Thyroid gland (tissue), 4 donors: ENCODE measurements around the gene NXT1. TPM values are rescaled to one million over a fixed set of nuclear protein-coding genes. Genes with fewer than 3 reads are reported as not detected.

ENCODE experiments used
- DNase-seq, 2 donors: peaks; one replicate each; pipeline ENCODE4 v3.0.0-alpha.2; 2019
- H3K27ac ChIP-seq, 3 donors: fragments of 200-600 bp; sonication (generic); 1 replicate in 2 of 3; 2 replicates in 1 of 3; pipeline ENCODE4 v1.5.1; 2016 to 2019; ENCODE audit warnings: mild to moderate bottlenecking in 1 of 3, moderate library complexity in 1 of 3
- H3K27me3 ChIP-seq: fragments of 200-600 bp; sonication (generic); one replicate; pipeline ENCODE4 v1.5.1; 2019
- H3K36me3 ChIP-seq, 2 donors: fragments of 200-600 bp; sonication (generic); one replicate each; pipeline ENCODE4 v1.5.1; 2016 to 2019
- H3K4me1 ChIP-seq, 2 donors: fragments of 200-600 bp; sonication (generic); one replicate each; pipeline ENCODE4 v1.5.1; 2017 to 2019
- H3K4me3 ChIP-seq, 3 donors: fragments of 200-600 bp; sonication (generic); replicated peaks in 1 of 3; 1 replicate in 2 of 3; 2 replicates in 1 of 3; pipeline ENCODE4 v1.5.1; 2016; ENCODE audit warnings: mild to moderate bottlenecking in 1 of 3
- H3K9me3 ChIP-seq: fragments of 200-600 bp; sonication (generic); one replicate; pipeline ENCODE4 v1.5.1; 2017
- POLR2A ChIP-seq, 2 donors: fragments of 450-650 bp; IDR thresholded peaks; one replicate each; pipeline ENCODE4 v1.6.1; 2017; ENCODE audit warnings: antibody characterized with exemption in 2 of 2, mild to moderate bottlenecking in 2 of 2, moderate library complexity in 1 of 2
- WGBS, 2 donors: methylation state at CpG; one replicate each; pipeline ENCODE4 v1.1.5; 2017; 5-methylcytosine and 5-hydroxymethylcytosine counted together
- intact Hi-C: fragments of 100-400 bp; cut with DNase I; formaldehyde crosslinking; loops from one replicate; pipeline ENCODE4 v1.15.1; 2023
- total RNA-seq, 4 donors: library from RNA; depleted of rRNA; stranded (reverse); fragments of >200 nt; gene quantifications; one replicate each; pipeline ENCODE4 v1.2.3, GENCODE V29; 2016
- TF ChIP-seq, protein P1 (sequence below), 6 experiments: fragments of 200-600 bp in 3 of 6; fragments of 450-650 bp in 3 of 6; sonication (generic) in 3 of 6; IDR thresholded peaks; one replicate each; pipeline ENCODE4 v1.5.1; 2016 to 2019; ENCODE audit warnings: antibody characterized with exemption in 6 of 6, mild to moderate bottlenecking in 2 of 6, inconsistent platforms in 1 of 6, moderate library complexity in 1 of 6

The NXT1 gene
- total RNA-seq, 4 donors from 2014 or later = 27.2 to 50.8 (median 37.2) TPM

DNA sequence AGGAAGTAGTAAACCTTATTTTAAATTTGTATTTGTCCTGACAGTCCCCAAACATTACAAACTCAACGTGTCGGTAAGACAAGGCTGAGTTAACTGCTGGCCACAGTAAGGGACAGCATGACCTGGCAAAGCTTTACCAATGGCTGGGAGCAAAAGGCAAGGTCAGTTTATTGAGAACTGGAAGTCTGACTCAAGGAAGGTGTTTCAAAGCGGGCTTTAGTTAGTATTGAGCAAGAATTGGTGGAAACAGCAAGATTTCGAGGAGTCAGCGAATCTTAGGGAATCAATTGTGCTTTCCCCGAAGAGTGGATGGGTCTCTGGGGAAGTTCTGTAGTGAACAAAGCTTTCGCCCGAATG lies 10.5 kb downstream of the NXT1 start:
- no peaks in the 10 kb centered on the region for H3K9me3 ChIP-seq
- peak in 1 of 2 donors; percentile 13 for DNase-seq
- H3K36me3 ChIP-seq = peaks cover 11 to 16% of the 10 kb centered on the region in 2 donors
- WGBS, 2 donors = 2 to 3% methylated on average over 8 of the region's 8 CpGs
- peak overlapping the region; percentile 51 to 73 (median 73) for H3K4me3 ChIP-seq
- H3K27me3 ChIP-seq = no peaks in the 10 kb centered on the region
- peak overlapping the region; percentile 99 to 100 (median 99) for H3K27ac ChIP-seq
- intact Hi-C loops = loop anchor here (5.0 kb wide), 1 partner anchor 61 kb away; the partner anchor contains the start of gene NAPB
- H3K4me1 ChIP-seq = peaks cover 32 to 38% of the 10 kb centered on the region in 2 donors
- TF ChIP-seq POLR2A (IDR thresholded peaks at IDR 0.05) = no peak
- TF ChIP-seq, protein P1, sequence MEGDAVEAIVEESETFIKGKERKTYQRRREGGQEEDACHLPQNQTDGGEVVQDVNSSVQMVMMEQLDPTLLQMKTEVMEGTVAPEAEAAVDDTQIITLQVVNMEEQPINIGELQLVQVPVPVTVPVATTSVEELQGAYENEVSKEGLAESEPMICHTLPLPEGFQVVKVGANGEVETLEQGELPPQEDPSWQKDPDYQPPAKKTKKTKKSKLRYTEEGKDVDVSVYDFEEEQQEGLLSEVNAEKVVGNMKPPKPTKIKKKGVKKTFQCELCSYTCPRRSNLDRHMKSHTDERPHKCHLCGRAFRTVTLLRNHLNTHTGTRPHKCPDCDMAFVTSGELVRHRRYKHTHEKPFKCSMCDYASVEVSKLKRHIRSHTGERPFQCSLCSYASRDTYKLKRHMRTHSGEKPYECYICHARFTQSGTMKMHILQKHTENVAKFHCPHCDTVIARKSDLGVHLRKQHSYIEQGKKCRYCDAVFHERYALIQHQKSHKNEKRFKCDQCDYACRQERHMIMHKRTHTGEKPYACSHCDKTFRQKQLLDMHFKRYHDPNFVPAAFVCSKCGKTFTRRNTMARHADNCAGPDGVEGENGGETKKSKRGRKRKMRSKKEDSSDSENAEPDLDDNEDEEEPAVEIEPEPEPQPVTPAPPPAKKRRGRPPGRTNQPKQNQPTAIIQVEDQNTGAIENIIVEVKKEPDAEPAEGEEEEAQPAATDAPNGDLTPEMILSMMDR (IDR thresholded peaks at IDR 0.05) = no peak

DNA sequence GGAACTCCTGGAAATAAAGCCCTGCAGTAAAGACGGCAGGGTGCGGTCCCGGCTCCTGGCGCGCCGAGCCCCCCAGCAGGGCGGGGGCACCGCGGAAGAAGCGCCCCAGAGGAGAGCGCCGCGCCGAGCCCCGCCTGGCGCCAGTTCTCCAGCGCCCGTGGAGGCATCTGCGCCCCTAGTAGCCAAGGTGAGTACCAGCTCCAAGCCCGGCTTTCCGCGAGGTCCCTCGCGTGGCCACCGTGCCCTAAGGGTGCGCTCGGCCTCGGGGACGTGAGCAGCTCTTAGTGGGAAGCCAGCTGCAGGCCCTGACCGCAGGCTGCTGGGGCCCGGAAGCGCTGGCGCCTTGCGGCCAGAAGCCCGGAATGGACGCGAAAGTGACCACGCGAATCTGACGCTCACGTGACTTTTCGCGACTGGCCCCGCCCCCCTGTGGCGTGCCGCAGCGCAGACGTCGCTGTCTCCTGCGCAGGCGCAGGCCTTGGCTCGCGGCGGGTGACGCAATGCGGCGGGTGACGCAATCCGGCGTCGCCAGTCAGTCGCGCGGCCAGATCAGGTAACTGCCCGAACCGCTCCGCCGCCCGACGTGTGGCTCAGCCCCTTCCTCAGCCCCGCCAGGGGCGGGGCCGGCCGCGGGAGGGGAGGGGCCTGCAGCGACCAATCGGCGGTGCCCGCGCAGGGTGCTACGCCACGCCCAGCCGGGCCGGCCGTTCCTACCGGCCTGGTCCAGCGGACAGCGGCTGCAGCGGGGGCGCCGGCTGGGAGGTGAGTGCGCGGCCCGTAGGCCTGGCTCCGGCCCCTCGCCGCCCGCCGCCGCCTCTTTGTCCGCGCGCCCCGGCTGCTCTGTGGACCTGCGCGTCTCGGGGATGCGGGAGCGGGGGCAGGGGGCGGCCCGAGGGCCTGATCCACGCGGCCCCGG lies 11.1 kb downstream of the NXT1 start, which contains the start of gene GZF1:
TSS of gene GZF1 (plus strand) at position 707 of the 916 bp plus-strand sequence. CDS start 2,202 bp downstream, outside the sequence.
- Histone ChIP-seq H3K4me1 (peaks cover 39 to 40% of the 10 kb centered on the region in 2 donors), H3K9me3 (no peaks in the 10 kb centered on the region), H3K4me3 (peak within 1 kb of the TSS; percentile 51 to 91 (median 73)), H3K36me3 (peaks cover 11 to 16% of the 10 kb centered on the region in 2 donors), H3K27ac (peak within 1 kb of the TSS; percentile 99 to 100 (median 99)), H3K27me3 (no peaks in the 10 kb centered on the region)
- DNase-seq = peak; percentile 98 to 99
- 0 to 1% methylated on average over 17 to 28 of the region's 114 CpGs for WGBS, 2 donors
- TF ChIP-seq, protein P1 (IDR thresholded peaks at IDR 0.05) = peak in 3 of 6 experiments; percentile 11 to 50 (median 13)
- peak; percentile 93 to 98 for TF ChIP-seq POLR2A (IDR thresholded peaks at IDR 0.05)
- intact Hi-C loops = loop anchor here (5.0 kb wide), 1 partner anchor 61 kb away; the partner anchor contains the start of gene NAPB

DNA sequence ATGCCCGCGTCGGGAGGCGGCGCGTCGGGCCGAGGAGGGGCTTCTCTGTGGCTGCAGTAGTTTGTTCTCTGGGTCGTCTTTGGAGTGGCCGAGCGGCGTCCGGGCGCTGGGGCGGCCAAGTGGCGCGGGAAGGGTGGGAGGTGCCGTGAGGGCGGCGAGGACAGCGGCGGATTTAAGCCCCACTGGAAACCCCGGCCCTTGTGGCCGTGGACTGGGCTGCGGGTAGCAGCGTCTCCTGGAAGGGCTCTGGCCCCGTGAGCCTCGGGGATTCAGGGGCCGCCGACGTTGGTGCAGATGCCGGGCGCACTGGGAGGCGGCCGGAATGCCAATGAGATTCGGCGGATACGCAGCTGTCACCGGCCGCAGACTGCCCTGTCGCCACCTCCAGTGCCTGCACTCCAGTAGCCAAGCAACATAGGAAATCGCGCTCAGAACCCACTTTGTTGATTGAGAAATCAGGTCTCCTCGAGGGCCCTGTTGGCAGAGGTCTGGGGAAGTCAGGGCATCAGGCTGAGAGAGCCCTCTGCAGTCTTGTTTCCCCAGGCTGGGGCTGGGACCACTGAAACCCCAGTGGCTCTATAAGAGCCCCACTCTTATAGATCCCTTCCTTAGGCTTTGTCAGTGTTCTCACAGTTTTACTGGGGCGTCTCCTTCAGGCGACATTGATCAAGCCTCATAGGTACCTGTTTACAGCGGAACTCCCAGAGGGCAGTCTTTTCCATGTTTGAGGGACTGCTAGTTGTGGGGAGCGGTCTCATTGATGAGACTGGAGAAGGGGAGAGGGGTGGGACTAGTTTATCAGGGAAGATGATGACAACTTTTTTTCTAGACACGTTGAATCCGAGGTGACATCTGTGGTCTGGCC lies 12.0 kb downstream of the NXT1 start:
- 6 to 15% methylated on average over 13 to 26 of the region's 50 CpGs for WGBS, 2 donors

DNA sequence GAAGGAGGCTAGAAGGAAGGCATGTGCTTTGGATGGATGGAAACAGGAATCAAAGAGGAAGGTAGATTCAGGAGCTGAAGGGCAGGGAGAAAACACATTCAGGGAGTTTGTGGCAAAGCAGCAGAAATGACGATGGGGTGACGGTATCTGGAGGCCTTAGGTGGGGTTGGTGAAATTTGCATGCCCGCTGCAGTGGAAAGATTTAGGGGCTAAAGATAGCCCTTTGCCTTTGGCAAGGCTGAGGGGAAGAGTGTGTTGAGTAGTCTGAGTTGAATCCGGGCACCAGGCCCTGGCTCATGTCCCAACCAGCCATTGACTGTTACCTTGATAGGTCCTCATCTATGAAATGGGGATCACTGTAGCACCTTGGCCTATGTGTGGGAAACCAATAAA lies 12.7 kb downstream of the NXT1 start:
- Histone ChIP-seq H3K27ac (no peak overlapping the region), H3K4me3 (no peak overlapping the region), H3K36me3 (peaks cover 11 to 16% of the 10 kb centered on the region in 2 donors), H3K27me3 (no peaks in the 10 kb centered on the region), H3K4me1 (peaks cover 33 to 35% of the 10 kb centered on the region in 2 donors), H3K9me3 (no peaks in the 10 kb centered on the region)
- peak; percentile 36 to 40 for DNase-seq
- intact Hi-C loops = loop anchor here (5.0 kb wide), 1 partner anchor 59 kb away; the partner anchor contains the start of gene NAPB
- WGBS, 2 donors = 54 to 63% methylated on average over 4 of the region's 4 CpGs
- no peak for TF ChIP-seq POLR2A (IDR thresholded peaks at IDR 0.05)
- TF ChIP-seq, protein P1 (IDR thresholded peaks at IDR 0.05) = no peak

More for the DNA sequence above, 12.0 kb downstream of the NXT1 start:
- Histone ChIP-seq H3K27ac (peak overlapping the region; percentile 70 to 94 (median 86)), H3K9me3 (no peaks in the 10 kb centered on the region), H3K4me3 (peak overlapping the region; percentile 31 to 91 (median 67)), H3K36me3 (peaks cover 11 to 16% of the 10 kb centered on the region in 2 donors), H3K27me3 (no peaks in the 10 kb centered on the region), H3K4me1 (peaks cover 33 to 34% of the 10 kb centered on the region in 2 donors)
- intact Hi-C loops = loop anchor here (5.0 kb wide), 1 partner anchor 60 kb away; the partner anchor contains the start of gene NAPB
- TF ChIP-seq, protein P1 (IDR thresholded peaks at IDR 0.05) = no peak
- TF ChIP-seq POLR2A (IDR thresholded peaks at IDR 0.05) = no peak
- DNase-seq = peak; percentile 38 to 51
